Duodenal mucosa (tissue), 2 donors: ENCODE data around the gene LRRFIP2.
A peak's percentile ranks its signal among the peaks of the same experiment; 100 is the strongest.

ENCODE experiments used
- H3K27ac ChIP-seq: one replicate; pipeline ENCODE4 v1.7.0; 2013; ENCODE audit warnings: low read depth, low read length
- H3K27me3 ChIP-seq, 2 donors: one replicate each; pipeline ENCODE4 v1.7.0; 2013; ENCODE audit warnings: low read length in 2 of 2, control low read depth in 1 of 2; ENCODE audit not compliant: insufficient read depth in 2 of 2, control insufficient read depth in 1 of 2
- H3K36me3 ChIP-seq, 2 donors: one replicate each; pipeline ENCODE4 v1.7.0; 2013; ENCODE audit warnings: low read length in 2 of 2, control low read depth in 1 of 2; ENCODE audit not compliant: insufficient read depth in 2 of 2, control insufficient read depth in 1 of 2
- H3K4me1 ChIP-seq, 2 donors: one replicate each; pipeline ENCODE4 v1.7.0; 2013; ENCODE audit warnings: low read length in 2 of 2, control low read depth in 1 of 2; ENCODE audit not compliant: insufficient read depth in 2 of 2, control insufficient read depth in 1 of 2
- H3K4me3 ChIP-seq, 2 donors: one replicate each; pipeline ENCODE4 v1.7.0; 2013; ENCODE audit warnings: low read length in 2 of 2, low read depth in 1 of 2
- H3K9ac ChIP-seq, 2 donors: one replicate each; pipeline ENCODE4 v1.7.0; 2013; ENCODE audit warnings: low read length in 2 of 2, low read depth in 1 of 2
- H3K9me3 ChIP-seq, 2 donors: one replicate each; pipeline ENCODE4 v1.7.0; 2013; ENCODE audit warnings: low read length in 2 of 2, control low read depth in 1 of 2; ENCODE audit not compliant: control insufficient read depth in 1 of 2

LRRFIP2 gene

DNA sequence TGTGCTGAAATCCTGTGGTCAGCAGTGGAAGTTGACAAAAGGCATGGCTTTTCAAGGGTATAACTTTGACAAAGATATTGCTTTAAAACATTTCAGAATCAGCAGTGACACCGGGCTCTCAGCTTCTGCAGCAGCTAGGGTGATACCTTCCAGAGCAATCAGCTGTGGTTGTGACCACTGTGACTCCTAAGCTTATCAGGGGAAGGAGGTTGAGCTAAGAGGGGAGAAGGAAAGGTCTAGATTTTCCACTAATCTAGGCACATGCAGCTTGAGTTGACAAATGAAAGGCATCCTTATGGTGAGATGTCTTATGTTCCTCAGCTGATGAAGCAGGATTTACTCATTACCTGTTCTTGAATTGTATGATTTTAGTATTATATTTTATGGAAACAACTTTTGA is 16.3 kb upstream of the LRRFIP2 start:
- Histone ChIP-seq H3K4me3 (no peak overlapping the region), H3K27me3 (no peaks in the 10 kb centered on the region), H3K9me3 (no peaks in the 10 kb centered on the region), H3K9ac (no peak overlapping the region), H3K27ac (no peak overlapping the region), H3K36me3 (no peaks in the 10 kb centered on the region), H3K4me1 (no peaks in the 10 kb centered on the region)

GRCh38 chr3:37189109-37189508 is 14.7 kb upstream of the LRRFIP2 start:
- H3K27me3 ChIP-seq: no peaks in the 10 kb centered on the region
- no peaks in the 10 kb centered on the region for H3K36me3 ChIP-seq
- H3K4me3 ChIP-seq: no peak overlapping the region
- H3K9me3 ChIP-seq: no peaks in the 10 kb centered on the region
- no peaks in the 10 kb centered on the region for H3K4me1 ChIP-seq
- no peak overlapping the region for H3K27ac ChIP-seq
- no peak overlapping the region for H3K9ac ChIP-seq

DNA sequence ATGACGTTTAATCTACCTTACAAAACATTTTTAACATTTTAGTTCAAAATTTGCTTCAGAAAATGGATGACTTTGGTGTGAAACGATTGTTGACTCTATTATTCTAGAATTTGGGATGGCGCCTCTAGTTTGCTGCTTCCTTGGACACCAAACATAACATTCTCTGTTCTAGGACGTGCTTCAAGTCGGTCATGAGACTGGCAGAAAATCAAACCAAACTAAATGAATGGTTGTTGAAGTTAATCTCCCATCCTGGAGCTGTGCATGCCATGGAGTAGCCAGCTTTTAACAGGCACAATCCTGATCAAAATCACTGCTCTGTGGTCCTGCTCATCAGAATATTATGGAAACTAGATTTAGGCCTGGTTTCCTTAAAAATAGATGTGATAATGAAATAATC is 9.6 kb upstream of the LRRFIP2 start:
- Histone ChIP-seq H3K27ac (no peak overlapping the region), H3K4me3 (no peak overlapping the region), H3K36me3 (no peaks in the 10 kb centered on the region), H3K9me3 (no peaks in the 10 kb centered on the region), H3K4me1 (no peaks in the 10 kb centered on the region), H3K27me3 (no peaks in the 10 kb centered on the region), H3K9ac (no peak overlapping the region)

- Histone ChIP-seq H3K4me1 (no peaks in the 10 kb centered on the region), H3K4me3 (no peak overlapping the region), H3K27ac (no peak overlapping the region)
Measured at GRCh38 chr3:37183375-37183831, 9.0 kb upstream of the LRRFIP2 start.

GRCh38 chr3:37182816-37183215 is 8.4 kb upstream of the LRRFIP2 start:
- Histone ChIP-seq H3K9me3 (no peaks in the 10 kb centered on the region), H3K27ac (no peak overlapping the region), H3K36me3 (no peaks in the 10 kb centered on the region), H3K27me3 (no peaks in the 10 kb centered on the region), H3K9ac (no peak overlapping the region), H3K4me1 (peaks cover 4 to 5% of the 10 kb centered on the region in 2 donors), H3K4me3 (no peak overlapping the region)

More at GRCh38 chr3:37183375-37183831, 9.0 kb upstream of the LRRFIP2 start:
- Histone ChIP-seq H3K27me3 (no peaks in the 10 kb centered on the region), H3K36me3 (no peaks in the 10 kb centered on the region), H3K9ac (no peak overlapping the region), H3K9me3 (no peaks in the 10 kb centered on the region)

DNA sequence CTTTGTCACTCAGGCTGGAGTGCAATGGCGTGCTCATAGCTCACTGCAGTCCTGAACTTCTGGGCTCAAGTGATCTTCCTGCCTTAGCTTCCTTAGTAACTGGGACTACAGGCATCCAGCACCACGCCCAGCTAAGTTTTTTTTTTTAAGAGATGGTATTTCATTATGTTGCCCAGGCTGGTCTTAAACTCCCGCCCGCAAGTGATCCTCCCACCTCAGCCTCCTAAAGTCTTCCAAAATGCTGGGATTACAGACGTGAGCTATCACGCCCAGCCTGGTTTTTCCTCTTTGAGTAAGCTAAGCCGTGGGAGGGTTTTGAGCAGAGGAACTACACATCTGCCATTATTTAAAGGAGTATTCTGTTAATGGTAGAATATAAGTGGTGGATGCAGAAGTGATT is 7.4 kb upstream of the LRRFIP2 start:
- Histone ChIP-seq H3K27ac (no peak overlapping the region), H3K4me3 (no peak overlapping the region), H3K9ac (no peak overlapping the region), H3K4me1 (peaks cover 12 to 13% of the 10 kb centered on the region in 2 donors), H3K27me3 (no peaks in the 10 kb centered on the region), H3K9me3 (no peaks in the 10 kb centered on the region), H3K36me3 (no peaks in the 10 kb centered on the region)

- no peaks in the 10 kb centered on the region for H3K9me3 ChIP-seq
- no peak overlapping the region for H3K9ac ChIP-seq
- no peaks in the 10 kb centered on the region for H3K36me3 ChIP-seq
- H3K4me1 ChIP-seq: peaks cover 16% of the 10 kb centered on the region in 2 donors
- no peaks in the 10 kb centered on the region for H3K27me3 ChIP-seq
- H3K27ac ChIP-seq: no peak overlapping the region
- no peak overlapping the region for H3K4me3 ChIP-seq
Measured at GRCh38 chr3:37179144-37179967, 5.0 kb upstream of the LRRFIP2 start.

DNA sequence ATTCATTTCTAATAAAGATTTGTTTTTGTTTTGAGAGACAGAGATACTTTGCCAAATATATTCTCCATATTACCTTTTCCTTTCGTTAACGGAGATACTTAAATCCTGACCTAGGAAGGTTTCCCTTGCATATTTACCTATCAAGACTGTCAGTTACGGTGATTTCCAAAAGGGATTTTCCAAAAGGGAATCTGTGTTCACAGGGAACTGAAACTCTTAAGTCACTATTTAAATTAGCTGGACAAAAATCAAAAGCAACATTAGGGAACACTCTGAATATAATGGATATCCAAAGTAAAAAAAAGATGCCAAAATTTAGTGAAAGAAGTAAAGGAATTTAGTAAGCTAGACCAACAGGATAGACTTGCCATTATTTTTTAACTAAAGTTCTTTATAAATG is 576 bp downstream of the LRRFIP2 start:
- Histone ChIP-seq H3K9ac (peak overlapping the region in 1 of 2 donors; percentile 95), H3K9me3 (no peaks in the 10 kb centered on the region), H3K27ac (no peak overlapping the region), H3K36me3 (peaks cover 1 to 2% of the 10 kb centered on the region in 2 donors), H3K4me1 (peaks cover 35 to 64% of the 10 kb centered on the region in 2 donors), H3K4me3 (peak overlapping the region; percentile 77 to 91), H3K27me3 (no peaks in the 10 kb centered on the region)

- no peaks in the 10 kb centered on the region for H3K9me3 ChIP-seq
- H3K4me1 ChIP-seq: peaks cover 23 to 51% of the 10 kb centered on the region in 2 donors
- H3K36me3 ChIP-seq: peaks cover 2 to 8% of the 10 kb centered on the region in 2 donors
- peak overlapping the region in 1 of 2 donors; percentile 16 for H3K4me3 ChIP-seq
- peak overlapping the region; percentile 48 to 58 for H3K9ac ChIP-seq
- peak overlapping the region; percentile 62 for H3K27ac ChIP-seq
- H3K27me3 ChIP-seq: no peaks in the 10 kb centered on the region
Measured at GRCh38 chr3:37171144-37171543, 3.2 kb downstream of the LRRFIP2 start.

GRCh38 chr3:37170513-37170912 is 3.9 kb downstream of the LRRFIP2 start:
- H3K36me3 ChIP-seq: peaks cover 2 to 8% of the 10 kb centered on the region in 2 donors
- peak overlapping the region in 1 of 2 donors; percentile 6 for H3K4me3 ChIP-seq
- H3K27me3 ChIP-seq: no peaks in the 10 kb centered on the region
- H3K27ac ChIP-seq: peak overlapping the region; percentile 62
- H3K9me3 ChIP-seq: no peaks in the 10 kb centered on the region
- peaks cover 23 to 51% of the 10 kb centered on the region in 2 donors for H3K4me1 ChIP-seq
- peak overlapping the region; percentile 48 to 58 for H3K9ac ChIP-seq
